ENCODE results near the gene ADRA1B. TPM values are rescaled to one million over a fixed set of nuclear protein-coding genes. Genes with fewer than 3 reads are reported as not detected.

The ADRA1B gene
- total and polyA plus RNA-seq, 10 of the 15 experiments (the other 5 are each of a cell fraction or from before 2014, with no cell fraction given), result 0.04 TPM; not detected in 9

DNA sequence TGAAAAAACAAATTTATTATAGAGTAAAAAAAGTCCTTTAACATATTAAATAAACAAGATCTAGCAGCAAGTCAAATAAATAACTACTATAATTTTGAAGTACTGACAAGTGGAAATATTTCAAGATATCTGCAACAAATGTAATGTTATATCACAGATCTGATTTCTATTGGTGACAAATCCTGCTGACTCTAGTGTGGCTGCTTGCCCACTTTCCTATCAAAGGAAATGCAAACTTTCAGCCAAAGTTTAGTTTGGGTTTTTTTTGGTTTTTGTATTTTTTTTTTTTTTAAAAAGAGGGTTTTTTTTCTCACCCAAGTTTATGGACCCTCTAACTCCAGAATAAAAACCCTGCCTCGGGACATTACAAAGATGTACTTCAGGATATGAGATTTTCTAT lies 12.9 kb downstream of the ADRA1B start (continued):
- TF ChIP-seq SMAD5 (IDR thresholded peaks at IDR 0.05; ENCODE audit: low read depth) (no peak), LARP7 (IDR thresholded peaks at IDR 0.05) (no peak), ZNF274 (IDR thresholded peaks at IDR 0.05; ENCODE audit: insufficient read depth, insufficient read length) (no peak)
- TF ChIP-seq, protein P1, sequence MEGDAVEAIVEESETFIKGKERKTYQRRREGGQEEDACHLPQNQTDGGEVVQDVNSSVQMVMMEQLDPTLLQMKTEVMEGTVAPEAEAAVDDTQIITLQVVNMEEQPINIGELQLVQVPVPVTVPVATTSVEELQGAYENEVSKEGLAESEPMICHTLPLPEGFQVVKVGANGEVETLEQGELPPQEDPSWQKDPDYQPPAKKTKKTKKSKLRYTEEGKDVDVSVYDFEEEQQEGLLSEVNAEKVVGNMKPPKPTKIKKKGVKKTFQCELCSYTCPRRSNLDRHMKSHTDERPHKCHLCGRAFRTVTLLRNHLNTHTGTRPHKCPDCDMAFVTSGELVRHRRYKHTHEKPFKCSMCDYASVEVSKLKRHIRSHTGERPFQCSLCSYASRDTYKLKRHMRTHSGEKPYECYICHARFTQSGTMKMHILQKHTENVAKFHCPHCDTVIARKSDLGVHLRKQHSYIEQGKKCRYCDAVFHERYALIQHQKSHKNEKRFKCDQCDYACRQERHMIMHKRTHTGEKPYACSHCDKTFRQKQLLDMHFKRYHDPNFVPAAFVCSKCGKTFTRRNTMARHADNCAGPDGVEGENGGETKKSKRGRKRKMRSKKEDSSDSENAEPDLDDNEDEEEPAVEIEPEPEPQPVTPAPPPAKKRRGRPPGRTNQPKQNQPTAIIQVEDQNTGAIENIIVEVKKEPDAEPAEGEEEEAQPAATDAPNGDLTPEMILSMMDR (IDR thresholded peaks at IDR 0.05 in 2 of 3, conservative IDR thresholded peaks at IDR 0.05 in 1 of 3; ENCODE audit: control insufficient read depth in 2 of 3, extremely low read depth in 1 of 3, insufficient read depth in 1 of 3, low read depth in 3 of 3, low read length in 3 of 3), result no peak
- TF ChIP-seq, protein P2, sequence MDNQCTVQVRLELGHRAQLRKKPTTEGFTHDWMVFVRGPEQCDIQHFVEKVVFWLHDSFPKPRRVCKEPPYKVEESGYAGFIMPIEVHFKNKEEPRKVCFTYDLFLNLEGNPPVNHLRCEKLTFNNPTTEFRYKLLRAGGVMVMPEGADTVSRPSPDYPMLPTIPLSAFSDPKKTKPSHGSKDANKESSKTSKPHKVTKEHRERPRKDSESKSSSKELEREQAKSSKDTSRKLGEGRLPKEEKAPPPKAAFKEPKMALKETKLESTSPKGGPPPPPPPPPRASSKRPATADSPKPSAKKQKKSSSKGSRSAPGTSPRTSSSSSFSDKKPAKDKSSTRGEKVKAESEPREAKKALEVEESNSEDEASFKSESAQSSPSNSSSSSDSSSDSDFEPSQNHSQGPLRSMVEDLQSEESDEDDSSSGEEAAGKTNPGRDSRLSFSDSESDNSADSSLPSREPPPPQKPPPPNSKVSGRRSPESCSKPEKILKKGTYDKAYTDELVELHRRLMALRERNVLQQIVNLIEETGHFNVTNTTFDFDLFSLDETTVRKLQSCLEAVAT (IDR thresholded peaks at IDR 0.05), result no peak

DNA sequence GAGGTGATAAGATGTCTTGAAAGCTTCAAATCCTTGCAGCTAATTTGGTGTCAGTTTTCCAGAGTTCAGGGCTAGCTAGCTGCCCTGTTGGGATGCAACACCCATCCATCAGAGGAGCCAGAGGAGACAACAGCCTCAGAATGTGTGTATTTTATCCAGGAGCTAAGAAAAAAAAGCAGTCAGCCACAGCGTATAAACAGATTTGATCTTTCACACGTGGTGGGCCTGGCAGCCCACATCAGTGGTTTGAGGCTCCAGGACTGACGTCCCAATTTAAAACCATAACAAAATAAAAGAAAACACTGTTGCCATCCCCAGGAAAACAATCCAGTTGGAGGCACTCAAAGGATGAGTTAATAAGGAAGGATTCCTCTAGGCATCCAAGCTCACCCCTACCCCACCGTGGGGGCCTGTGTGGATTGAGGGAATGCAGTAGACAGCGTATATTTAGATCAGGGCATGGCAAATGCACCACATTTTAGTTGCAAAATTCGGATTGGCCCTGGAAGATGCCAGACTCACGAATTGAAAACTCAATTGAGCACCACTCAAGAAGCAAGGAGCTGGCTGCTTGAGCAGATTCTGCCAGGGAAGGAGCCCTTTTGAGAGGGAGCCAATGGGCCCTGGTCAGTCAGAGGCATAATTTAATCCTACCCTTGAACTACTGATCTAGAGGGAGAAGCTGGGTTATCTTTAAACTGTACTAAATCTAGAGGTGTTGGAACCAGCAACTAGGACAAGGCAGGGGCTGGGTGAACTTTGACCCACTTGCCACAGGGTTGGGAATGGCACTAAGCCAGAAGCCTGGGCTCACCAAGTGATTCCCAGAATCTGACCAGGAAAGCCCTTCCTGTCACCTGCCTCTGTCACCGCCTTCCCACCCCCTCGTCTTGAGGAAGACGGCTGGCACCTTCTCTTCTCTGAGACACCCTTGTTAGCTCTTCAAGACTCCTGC lies 17.5 kb downstream of the ADRA1B start:
- in situ Hi-C loops (cut with MboI), result no loop called here
- TF ChIP-seq HDAC6 (IDR thresholded peaks at IDR 0.05; ENCODE audit: unreplicated experiment) (no peak), FOXM1 (IDR thresholded peaks at IDR 0.05; ENCODE audit: low read depth, low read length) (no peak)
- TF ChIP-seq, protein P3, sequence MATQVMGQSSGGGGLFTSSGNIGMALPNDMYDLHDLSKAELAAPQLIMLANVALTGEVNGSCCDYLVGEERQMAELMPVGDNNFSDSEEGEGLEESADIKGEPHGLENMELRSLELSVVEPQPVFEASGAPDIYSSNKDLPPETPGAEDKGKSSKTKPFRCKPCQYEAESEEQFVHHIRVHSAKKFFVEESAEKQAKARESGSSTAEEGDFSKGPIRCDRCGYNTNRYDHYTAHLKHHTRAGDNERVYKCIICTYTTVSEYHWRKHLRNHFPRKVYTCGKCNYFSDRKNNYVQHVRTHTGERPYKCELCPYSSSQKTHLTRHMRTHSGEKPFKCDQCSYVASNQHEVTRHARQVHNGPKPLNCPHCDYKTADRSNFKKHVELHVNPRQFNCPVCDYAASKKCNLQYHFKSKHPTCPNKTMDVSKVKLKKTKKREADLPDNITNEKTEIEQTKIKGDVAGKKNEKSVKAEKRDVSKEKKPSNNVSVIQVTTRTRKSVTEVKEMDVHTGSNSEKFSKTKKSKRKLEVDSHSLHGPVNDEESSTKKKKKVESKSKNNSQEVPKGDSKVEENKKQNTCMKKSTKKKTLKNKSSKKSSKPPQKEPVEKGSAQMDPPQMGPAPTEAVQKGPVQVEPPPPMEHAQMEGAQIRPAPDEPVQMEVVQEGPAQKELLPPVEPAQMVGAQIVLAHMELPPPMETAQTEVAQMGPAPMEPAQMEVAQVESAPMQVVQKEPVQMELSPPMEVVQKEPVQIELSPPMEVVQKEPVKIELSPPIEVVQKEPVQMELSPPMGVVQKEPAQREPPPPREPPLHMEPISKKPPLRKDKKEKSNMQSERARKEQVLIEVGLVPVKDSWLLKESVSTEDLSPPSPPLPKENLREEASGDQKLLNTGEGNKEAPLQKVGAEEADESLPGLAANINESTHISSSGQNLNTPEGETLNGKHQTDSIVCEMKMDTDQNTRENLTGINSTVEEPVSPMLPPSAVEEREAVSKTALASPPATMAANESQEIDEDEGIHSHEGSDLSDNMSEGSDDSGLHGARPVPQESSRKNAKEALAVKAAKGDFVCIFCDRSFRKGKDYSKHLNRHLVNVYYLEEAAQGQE (IDR thresholded peaks at IDR 0.05; ENCODE audit: low read depth, low read length), result no peak
- TF ChIP-seq, protein P4, sequence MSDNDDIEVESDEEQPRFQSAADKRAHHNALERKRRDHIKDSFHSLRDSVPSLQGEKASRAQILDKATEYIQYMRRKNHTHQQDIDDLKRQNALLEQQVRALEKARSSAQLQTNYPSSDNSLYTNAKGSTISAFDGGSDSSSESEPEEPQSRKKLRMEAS (IDR thresholded peaks at IDR 0.05; ENCODE audit: low read depth, low read length), result no peak
- TF ChIP-seq, protein P5, sequence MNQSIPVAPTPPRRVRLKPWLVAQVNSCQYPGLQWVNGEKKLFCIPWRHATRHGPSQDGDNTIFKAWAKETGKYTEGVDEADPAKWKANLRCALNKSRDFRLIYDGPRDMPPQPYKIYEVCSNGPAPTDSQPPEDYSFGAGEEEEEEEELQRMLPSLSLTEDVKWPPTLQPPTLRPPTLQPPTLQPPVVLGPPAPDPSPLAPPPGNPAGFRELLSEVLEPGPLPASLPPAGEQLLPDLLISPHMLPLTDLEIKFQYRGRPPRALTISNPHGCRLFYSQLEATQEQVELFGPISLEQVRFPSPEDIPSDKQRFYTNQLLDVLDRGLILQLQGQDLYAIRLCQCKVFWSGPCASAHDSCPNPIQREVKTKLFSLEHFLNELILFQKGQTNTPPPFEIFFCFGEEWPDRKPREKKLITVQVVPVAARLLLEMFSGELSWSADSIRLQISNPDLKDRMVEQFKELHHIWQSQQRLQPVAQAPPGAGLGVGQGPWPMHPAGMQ (IDR thresholded peaks at IDR 0.05; ENCODE audit: borderline replicate concordance), result no peak

More for the DNA sequence above, 17.5 kb downstream of the ADRA1B start:
- SMC1A ChIA-PET (ENCODE audit: uncharacterized antibody, unreplicated experiment), result interaction anchor here (1.1 to 1.5 kb wide), 3 partner anchors 11 to 19 kb away, joined by 3 to 4 read pairs (median 3); no protein-coding TSS in a partner anchor
- no peaks in the 10 kb centered on the region for H3K9me3 ChIP-seq (replicated peaks; ENCODE audit: control insufficient read depth, insufficient read depth, low read length)
- H3K27me3 ChIP-seq (replicated peaks in 1 of 2; ENCODE audit: control insufficient read depth in 2 of 2, insufficient read depth in 2 of 2, low read length in 1 of 2), result no peaks in the 10 kb centered on the region
- ATAC-seq, result no peak
- H2AFZ ChIP-seq (ENCODE audit: control insufficient read depth, low read depth, low read length), result no peak overlapping the region
- RAD21 ChIA-PET (ENCODE audit: unreplicated experiment), result no interaction called here
- no peaks in the 10 kb centered on the region for H3K79me2 ChIP-seq (ENCODE audit: control insufficient read depth, insufficient read depth, low read length)
- no peak overlapping the region for H3K4me2 ChIP-seq (ENCODE audit: control insufficient read depth, insufficient read depth)
- no peak for DNase-seq (ENCODE audit: low read depth, low spot score)
- H3K36me3 ChIP-seq (ENCODE audit: control insufficient read depth in 2 of 2, insufficient read depth in 2 of 2, low read length in 1 of 2), result no peaks in the 10 kb centered on the region
- CTCF ChIA-PET, result interaction anchor here (1.0 kb wide), 2 partner anchors 9 to 25 kb away, joined by 3 read pairs; no protein-coding TSS in a partner anchor
- POLR2A ChIA-PET, result no interaction called here
- H3K9ac ChIP-seq (ENCODE audit: control insufficient read depth, insufficient read depth, low read length), result no peak overlapping the region
- 31% methylated on average over 10 of the region's 10 CpGs for WGBS (ENCODE audit: insufficient coverage, insufficient replicate concordance, low lambda C conversion rate, missing lambda C conversion rate)
- intact Hi-C loops (cut with micrococcal nuclease; ENCODE audit: unreplicated experiment), result no loop called here
- no peak overlapping the region for H3K27ac ChIP-seq (ENCODE audit: control insufficient read depth, insufficient read depth)
- no peaks in the 10 kb centered on the region for H3K4me1 ChIP-seq (ENCODE audit: control insufficient read depth, insufficient read depth, low read length)
- no peaks in the 10 kb centered on the region for H4K20me1 ChIP-seq (ENCODE audit: control insufficient read depth, insufficient read depth)
- no peak for FAIRE-seq
- H3K4me3 ChIP-seq, result no peak overlapping the region
- no TSS peak for BruUV-seq (replicated peaks)
